ENCODE results near the gene TXNL4A.
A peak's percentile ranks its signal among the peaks of the same experiment; 100 is the strongest.

DNA sequence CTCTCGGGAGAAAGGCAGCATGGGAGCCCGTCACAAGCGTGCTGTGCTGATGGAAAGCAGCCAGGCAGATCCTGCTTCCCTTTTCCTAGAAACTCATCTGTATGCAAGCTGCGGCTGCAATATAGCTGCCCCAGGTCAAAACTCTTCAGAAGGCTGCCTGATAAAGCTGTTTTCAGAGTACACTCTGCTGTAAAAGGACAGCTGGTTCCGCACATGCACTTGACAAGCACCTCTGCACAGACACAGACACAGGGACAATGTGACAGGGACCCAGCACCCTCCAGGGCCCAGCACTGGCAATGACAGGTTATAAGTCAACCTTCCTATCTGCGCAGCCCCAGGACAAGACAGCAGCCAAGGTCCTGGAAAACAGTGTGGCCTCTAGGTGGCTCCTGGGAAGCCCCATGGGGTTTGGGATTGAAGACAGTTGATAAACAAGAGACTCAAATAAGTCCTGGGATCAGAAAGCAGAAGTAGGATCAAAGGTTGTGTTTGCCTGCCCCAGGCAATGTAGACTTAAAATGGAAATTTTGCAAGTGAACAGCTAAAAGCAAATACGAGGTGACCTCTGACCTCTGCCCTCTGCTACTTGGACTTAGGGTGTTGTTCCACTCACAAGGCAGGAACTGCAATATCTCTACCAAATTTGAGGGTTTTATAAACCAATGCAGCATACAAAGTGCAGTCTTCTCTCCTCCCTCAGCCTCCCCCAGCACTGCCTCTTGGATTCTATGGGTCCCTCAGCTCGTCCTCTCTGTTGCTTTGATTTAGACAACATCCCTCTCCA, 53.9 kb downstream of the TXNL4A start:
- TF ChIP-seq, protein P1, sequence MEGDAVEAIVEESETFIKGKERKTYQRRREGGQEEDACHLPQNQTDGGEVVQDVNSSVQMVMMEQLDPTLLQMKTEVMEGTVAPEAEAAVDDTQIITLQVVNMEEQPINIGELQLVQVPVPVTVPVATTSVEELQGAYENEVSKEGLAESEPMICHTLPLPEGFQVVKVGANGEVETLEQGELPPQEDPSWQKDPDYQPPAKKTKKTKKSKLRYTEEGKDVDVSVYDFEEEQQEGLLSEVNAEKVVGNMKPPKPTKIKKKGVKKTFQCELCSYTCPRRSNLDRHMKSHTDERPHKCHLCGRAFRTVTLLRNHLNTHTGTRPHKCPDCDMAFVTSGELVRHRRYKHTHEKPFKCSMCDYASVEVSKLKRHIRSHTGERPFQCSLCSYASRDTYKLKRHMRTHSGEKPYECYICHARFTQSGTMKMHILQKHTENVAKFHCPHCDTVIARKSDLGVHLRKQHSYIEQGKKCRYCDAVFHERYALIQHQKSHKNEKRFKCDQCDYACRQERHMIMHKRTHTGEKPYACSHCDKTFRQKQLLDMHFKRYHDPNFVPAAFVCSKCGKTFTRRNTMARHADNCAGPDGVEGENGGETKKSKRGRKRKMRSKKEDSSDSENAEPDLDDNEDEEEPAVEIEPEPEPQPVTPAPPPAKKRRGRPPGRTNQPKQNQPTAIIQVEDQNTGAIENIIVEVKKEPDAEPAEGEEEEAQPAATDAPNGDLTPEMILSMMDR (IDR thresholded peaks at IDR 0.05), result peak; percentile 26 to 52 (median 42)
- TF ChIP-seq POLR2A (IDR thresholded peaks at IDR 0.05), result no peak

All from right lobe of liver (tissue), 4 donors.